Aorta (tissue), 5 donors: ENCODE data around the gene ZBTB5. TPM values are rescaled to one million over a fixed set of nuclear protein-coding genes. Genes with fewer than 3 reads are reported as not detected.

Experiments used
- ATAC-seq: fragments of 200-7000 bp; cut with Tn5 transposase; one replicate; pipeline ENCODE4 v1.9.1; 2022; ENCODE audit warnings: moderate library complexity; ENCODE audit not compliant: low FRiP score
- DNase-seq, 2 donors: peaks; one replicate each; pipeline ENCODE4 v3.0.0-alpha.2; 2020
- H3K27ac ChIP-seq, 2 donors: one replicate each; pipeline ENCODE4 v1.5.1; 2013; ENCODE audit warnings: low read length in 2 of 2, mild to moderate bottlenecking in 2 of 2, moderate library complexity in 2 of 2, control low read depth in 1 of 2, inconsistent platforms in 1 of 2, low read depth in 1 of 2
- H3K27me3 ChIP-seq, 2 donors: one replicate each; pipeline ENCODE4 v1.6.1; 2013; ENCODE audit warnings: control low read depth in 1 of 2, low read length in 1 of 2, mild to moderate bottlenecking in 1 of 2, moderate library complexity in 1 of 2; ENCODE audit not compliant: insufficient read depth in 2 of 2, control insufficient read depth in 1 of 2
- H3K36me3 ChIP-seq, 2 donors: one replicate each; pipeline ENCODE4 v1.6.1; 2013; ENCODE audit warnings: control low read depth in 1 of 2, low read length in 1 of 2, mild to moderate bottlenecking in 1 of 2; ENCODE audit not compliant: insufficient read depth in 2 of 2, control insufficient read depth in 1 of 2
- H3K4me1 ChIP-seq, 2 donors: one replicate each; pipeline ENCODE4 v1.6.1; 2013; ENCODE audit warnings: low read length in 2 of 2, control low read depth in 1 of 2, mild to moderate bottlenecking in 1 of 2, moderate library complexity in 1 of 2; ENCODE audit not compliant: insufficient read depth in 2 of 2, control insufficient read depth in 1 of 2
- H3K4me3 ChIP-seq, 2 donors: one replicate each; pipeline ENCODE4 v1.5.1; 2013; ENCODE audit warnings: low read length in 2 of 2, control low read depth in 1 of 2, mild to moderate bottlenecking in 1 of 2
- H3K9me3 ChIP-seq: one replicate; pipeline ENCODE4 v1.6.1; 2013; ENCODE audit warnings: mild to moderate bottlenecking, low read length; ENCODE audit not compliant: control insufficient read depth
- WGBS, 2 donors: extraction: QIAGEN DNeasy Blood & Tissue Kit; methylation state at CpG; one replicate each; pipeline ENCODE4 v1.1.7; 2013; 5-methylcytosine and 5-hydroxymethylcytosine counted together
- intact Hi-C, 2 donors: fragments of 100-400 bp; cut with DNase I; formaldehyde crosslinking; loops; one replicate each; pipeline versions ENCODE4 v1.14.2 to v1.15.0; 2022
- polyA plus RNA-seq, 2 donors: library from polyadenylated mRNA; stranded (reverse); fragments of 200-250 nt; gene quantifications; one replicate each; pipeline ENCODE4 v1.2.3, GENCODE V29; 2013
- total RNA-seq, 2 donors: library from RNA; stranded (reverse); fragmentation: NEBNext Ultra II Directional; extraction: Animal tissue kit (Norgen Biotek cat#: 25700); gene quantifications; one replicate each; pipeline ENCODE4 v1.2.1, GENCODE V29; 2021
- donor health status: healthy with polysubstance abuse.
- donor health status: Bipolar disorder and iron deficiency.
- donor health status: DM: no; HTN: no; CAD: no.
- donor health status: DM: no; HTN: no; CAD: no.
- donor health status: DM: yes; HTN: yes; CAD: no.

The ZBTB5 gene
- total and polyA plus RNA-seq, 4 donors: 2.4 to 11.4 (median 9.4) TPM

DNA sequence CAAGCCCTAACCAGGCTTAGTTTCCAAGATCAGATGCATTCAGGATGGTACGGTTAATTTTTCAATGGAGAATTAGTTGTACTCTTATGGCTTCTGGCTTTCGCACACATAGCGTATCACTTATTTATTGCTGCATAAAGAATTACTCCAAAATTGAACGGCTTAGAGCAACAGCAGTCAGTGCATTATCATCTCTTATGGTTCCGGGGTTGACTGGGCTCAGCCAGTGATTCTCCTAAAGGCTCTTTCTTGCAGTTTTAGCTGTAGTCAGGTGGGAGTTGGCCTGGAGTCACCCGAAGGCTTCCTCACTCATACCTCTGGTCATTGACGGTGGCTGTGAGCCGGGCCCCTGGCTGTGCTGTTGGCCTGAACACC lies 43.3 kb downstream of the ZBTB5 start:
- no peaks in the 10 kb centered on the region for H3K27me3 ChIP-seq
- intact Hi-C loops: loop anchor here (2.0 to 5.0 kb wide), 4 partner anchors 40 to 301 kb away; partner anchors contain the start of genes ZBTB5 (in 1 of the 2) and ZCCHC7 (in 1 of the 2)
- peak overlapping the region in 1 of 2 donors; percentile 55 for H3K4me3 ChIP-seq
- 63 to 64% methylated on average over 8 of the region's 8 CpGs for WGBS, 2 donors
- H3K27ac ChIP-seq: peak overlapping the region in 1 of 2 donors; percentile 6
- H3K9me3 ChIP-seq: no peaks in the 10 kb centered on the region
- ATAC-seq (peak; percentile 39), DNase-seq (peak in 1 of 2 donors; percentile 74)
- no peaks in the 10 kb centered on the region for H3K4me1 ChIP-seq
- no peaks in the 10 kb centered on the region for H3K36me3 ChIP-seq

DNA sequence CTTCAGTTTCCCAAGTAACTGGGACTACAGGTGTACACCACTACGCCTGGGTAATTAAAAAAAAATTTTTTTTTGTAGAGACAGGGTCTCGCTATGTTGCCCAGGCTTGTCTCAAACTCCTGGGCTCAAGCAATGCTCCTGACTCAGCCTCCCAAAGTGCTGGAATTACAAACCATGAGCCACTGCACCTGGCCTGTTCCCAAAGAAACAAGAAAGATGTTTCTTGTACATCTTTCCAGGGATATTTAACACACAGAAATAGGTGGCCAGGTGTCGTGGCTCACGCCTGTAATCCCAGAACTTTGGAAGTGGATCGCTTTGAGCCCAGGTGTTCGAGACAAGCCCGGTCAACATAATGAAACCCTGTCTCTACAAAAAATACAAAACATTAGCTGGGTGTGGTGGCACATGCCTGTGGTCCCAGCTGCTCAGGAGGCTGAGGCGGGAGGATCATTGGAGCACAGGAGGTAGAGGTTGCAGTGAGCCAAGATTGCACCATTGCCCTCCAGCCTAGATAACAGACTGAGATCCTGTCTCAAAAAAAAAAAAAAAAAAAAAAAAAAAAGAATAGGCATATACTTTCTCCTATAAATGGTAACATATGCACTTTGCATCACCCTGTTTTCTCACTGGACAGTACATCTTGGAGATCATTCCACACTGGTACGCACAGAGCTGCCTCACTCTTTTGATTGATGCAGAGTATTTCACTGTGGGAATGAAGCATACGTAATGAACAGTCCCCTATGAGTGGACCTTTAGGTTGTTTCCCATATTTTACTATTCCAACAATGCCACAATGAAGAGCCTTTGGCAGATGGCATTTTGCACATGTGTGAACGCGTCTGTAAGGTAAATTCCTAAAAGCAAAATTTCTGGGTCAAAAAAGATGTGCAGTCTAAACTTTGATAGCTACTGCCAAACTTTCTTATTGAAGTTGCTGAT lies 44.7 kb downstream of the ZBTB5 start:
- no peaks in the 10 kb centered on the region for H3K36me3 ChIP-seq
- no peaks in the 10 kb centered on the region for H3K9me3 ChIP-seq
- intact Hi-C loops: loop anchor here in 1 of 2 donors (5.0 kb wide), 1 partner anchor 42 kb away; no protein-coding TSS in a partner anchor
- H3K27ac ChIP-seq: no peak overlapping the region
- no peak overlapping the region for H3K4me3 ChIP-seq
- no peak for ATAC-seq
- H3K27me3 ChIP-seq: no peaks in the 10 kb centered on the region
- WGBS, 2 donors: 85 to 93% methylated on average over 12 of the region's 12 CpGs
- peak in 1 of 2 donors; percentile 9 for DNase-seq
- H3K4me1 ChIP-seq: no peaks in the 10 kb centered on the region

DNA sequence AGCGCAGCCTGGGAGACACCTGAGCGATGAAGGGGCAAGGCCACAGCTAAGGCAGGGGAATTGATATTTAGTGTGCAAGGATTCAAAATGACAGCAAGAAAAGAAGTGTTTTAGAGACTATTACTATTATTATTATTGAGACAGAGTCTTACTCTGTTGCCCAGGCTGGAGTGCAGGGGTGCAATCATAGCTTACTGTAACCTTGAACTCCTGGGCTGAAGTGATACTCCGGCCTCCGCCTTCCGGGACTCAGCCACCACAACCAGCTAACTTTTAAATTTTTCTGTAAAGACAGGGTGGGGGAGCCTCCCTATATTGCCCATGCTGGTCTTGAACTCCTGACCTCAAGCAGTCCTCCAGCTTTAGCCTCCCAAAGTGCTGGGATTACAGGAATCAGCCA lies 46.0 kb downstream of the ZBTB5 start:
- 96 to 97% methylated on average over 5 of the region's 5 CpGs for WGBS, 2 donors
- Histone ChIP-seq H3K4me1 (no peaks in the 10 kb centered on the region), H3K27me3 (no peaks in the 10 kb centered on the region), H3K9me3 (no peaks in the 10 kb centered on the region), H3K4me3 (no peak overlapping the region), H3K36me3 (no peaks in the 10 kb centered on the region), H3K27ac (no peak overlapping the region)
- intact Hi-C loops: no loop called here
- ATAC-seq (no peak), DNase-seq (peak in 1 of 2 donors; percentile 61)

DNA sequence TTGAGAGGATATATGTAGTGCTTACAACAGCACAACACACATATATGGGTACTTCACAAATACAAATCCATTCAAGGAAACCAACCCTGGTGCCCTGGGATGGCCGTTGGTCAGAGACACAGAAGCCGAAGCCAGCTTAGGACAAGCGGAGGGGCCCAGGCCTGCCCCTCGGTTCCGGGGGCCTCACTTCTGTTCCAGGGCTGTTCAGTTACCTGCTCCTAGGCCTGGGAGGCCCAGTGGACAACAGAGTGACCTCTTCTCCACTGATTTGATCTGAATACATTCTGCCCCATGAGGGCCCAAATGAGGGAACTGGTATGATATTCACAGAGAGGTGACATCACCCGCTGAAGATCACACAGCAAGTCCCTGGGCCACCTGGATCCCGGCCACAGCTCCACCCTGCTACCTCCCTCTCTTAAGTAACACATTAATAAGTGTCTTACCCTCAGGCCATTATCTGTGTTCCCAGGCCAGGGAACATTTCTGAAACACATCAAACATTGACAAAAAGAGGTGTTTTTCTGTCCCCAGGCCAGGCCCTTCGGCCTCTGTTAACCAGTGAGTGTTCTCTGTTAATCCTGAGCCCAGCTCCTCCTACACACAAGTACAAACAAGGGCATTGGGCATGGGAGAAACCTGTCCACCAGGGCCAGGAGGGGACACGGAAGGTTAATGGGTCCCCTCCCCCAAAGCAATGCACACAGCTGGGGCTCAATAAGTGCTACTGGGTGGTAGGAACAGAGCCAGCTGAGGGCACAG lies 47.2 kb downstream of the ZBTB5 start:
- Histone ChIP-seq H3K27ac (no peak overlapping the region), H3K4me1 (no peaks in the 10 kb centered on the region), H3K27me3 (no peaks in the 10 kb centered on the region), H3K36me3 (no peaks in the 10 kb centered on the region), H3K4me3 (no peak overlapping the region), H3K9me3 (no peaks in the 10 kb centered on the region)
- ATAC-seq: no peak
- intact Hi-C loops: no loop called here
- DNase-seq: peak in 1 of 2 donors; percentile 59
- WGBS, 2 donors: 89 to 93% methylated on average over 9 of the region's 9 CpGs

DNA sequence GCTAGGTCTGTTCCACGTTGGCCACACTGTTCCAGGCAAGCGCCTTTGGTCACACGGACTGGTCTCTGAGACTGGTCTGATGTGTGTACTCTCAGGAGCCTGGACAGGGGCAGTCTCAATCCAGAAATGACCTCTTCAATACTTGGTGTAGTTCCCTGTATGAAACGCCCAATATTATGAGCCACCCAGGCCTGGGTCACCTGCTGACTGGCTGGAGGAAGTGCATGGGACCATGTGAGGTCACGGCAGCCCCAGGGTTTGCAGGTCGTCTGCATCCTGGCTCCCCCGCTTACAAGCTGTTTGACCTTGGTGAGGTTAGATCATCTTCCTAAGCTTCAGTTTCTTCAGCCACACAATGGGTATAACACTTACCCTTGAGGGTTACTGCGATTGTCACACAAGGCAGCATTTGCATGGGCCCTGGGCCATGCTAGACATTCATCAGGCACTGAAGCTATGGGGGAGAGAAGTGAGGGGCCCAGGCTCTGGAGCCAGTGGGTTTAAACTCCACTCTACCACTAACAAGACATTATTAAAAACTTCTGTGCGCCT lies 47.9 kb downstream of the ZBTB5 start:
- Histone ChIP-seq H3K27me3 (no peaks in the 10 kb centered on the region), H3K4me1 (no peaks in the 10 kb centered on the region), H3K27ac (no peak overlapping the region), H3K9me3 (no peaks in the 10 kb centered on the region), H3K36me3 (no peaks in the 10 kb centered on the region), H3K4me3 (no peak overlapping the region)
- 93 to 96% methylated on average over 9 of the region's 9 CpGs for WGBS, 2 donors
- ATAC-seq (no peak), DNase-seq (peak in 1 of 2 donors; percentile 46)
- intact Hi-C loops: no loop called here

DNA sequence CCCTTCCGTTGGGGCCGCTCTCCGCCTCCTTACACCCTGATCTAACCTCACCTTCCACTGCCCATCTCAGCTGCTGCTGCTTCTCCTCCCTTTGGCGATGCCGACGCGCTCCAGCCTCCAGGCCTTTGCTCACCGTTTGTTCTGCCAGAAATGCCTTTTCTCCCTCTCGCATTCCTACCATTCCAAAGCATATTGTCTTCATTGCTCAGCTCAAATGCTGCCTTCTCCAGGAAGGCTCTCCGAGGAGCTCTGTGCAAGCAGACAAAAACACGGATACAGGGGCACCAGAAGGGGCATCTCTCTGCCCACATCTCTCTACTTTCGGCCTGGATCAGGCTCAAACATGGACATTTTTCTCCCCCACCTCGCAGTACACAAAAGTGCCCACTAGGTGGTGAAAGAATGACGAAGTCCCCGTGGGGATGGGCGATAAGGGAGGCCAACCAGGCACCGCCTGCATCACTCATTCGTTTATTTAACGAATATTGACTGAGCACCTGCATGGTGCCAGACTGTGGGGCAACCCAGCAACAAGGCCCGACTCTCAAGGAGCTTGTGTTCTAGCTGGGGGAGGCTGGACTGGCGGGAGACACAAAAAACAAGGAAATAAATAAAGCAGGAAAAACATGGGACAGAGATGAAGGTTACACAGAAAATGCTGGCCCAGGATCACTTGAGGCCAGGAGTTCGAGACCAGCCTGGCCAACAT lies 50.1 kb downstream of the ZBTB5 start:
- WGBS, 2 donors: 14 to 15% methylated on average over 22 of the region's 22 CpGs

DNA sequence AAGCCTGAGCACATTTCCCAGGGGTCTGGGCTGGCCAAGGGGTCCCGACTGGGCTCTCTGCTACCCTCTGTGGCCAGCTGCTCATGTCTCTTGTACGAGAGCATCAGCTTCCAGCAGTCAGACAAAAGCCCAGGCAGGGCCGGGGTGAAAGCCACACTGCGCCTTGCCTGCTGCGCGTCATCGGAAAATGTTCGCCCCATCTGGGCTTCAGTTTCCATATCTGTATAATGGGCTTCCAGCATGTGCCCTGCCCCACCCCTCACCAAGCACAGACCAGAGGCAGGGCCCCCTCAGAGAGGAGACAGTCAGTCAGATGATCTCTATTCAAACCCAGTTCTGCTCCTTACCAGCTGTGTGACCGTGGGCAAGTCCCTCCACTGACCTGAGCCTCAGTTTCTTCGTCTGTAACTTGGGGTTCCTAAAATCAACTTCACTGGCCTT lies 50.7 kb downstream of the ZBTB5 start:
- intact Hi-C loops: no loop called here
- Histone ChIP-seq H3K9me3 (no peaks in the 10 kb centered on the region), H3K36me3 (no peaks in the 10 kb centered on the region), H3K4me1 (no peaks in the 10 kb centered on the region), H3K27ac (no peak overlapping the region), H3K27me3 (no peaks in the 10 kb centered on the region), H3K4me3 (no peak overlapping the region)
- ATAC-seq (no peak), DNase-seq (peak in 1 of 2 donors; percentile 42)
- 86 to 88% methylated on average over 10 of the region's 10 CpGs for WGBS, 2 donors

More for the DNA sequence above, 50.1 kb downstream of the ZBTB5 start:
- intact Hi-C loops: no loop called here
- no peaks in the 10 kb centered on the region for H3K36me3 ChIP-seq
- no peak overlapping the region for H3K4me3 ChIP-seq
- ATAC-seq (peak; percentile 87), DNase-seq (peak; percentile 77 to 81)
- no peaks in the 10 kb centered on the region for H3K9me3 ChIP-seq
- H3K4me1 ChIP-seq: no peaks in the 10 kb centered on the region
- peak overlapping the region in 1 of 2 donors; percentile 46 for H3K27ac ChIP-seq
- H3K27me3 ChIP-seq: no peaks in the 10 kb centered on the region

DNA sequence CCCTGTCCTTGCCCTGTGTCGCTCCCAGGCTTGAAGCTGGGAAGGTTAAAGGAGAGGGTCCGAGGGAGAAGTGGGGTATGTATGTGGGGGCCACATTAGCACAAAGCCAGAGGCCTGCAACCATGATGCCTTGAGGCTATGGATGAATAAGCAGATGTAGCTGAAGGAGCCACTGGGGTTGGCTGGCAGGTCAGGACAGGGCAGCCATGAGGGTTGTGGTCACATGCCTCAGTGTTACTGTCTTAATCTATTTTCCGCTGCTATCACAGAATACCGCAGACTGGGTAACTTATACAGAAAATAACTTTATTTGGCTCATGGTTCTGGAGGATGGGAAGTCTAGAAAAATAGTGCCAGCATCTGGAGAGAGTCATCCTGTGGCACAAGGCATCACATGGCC lies 51.9 kb downstream of the ZBTB5 start:
- no peak overlapping the region for H3K27ac ChIP-seq
- ATAC-seq (no peak), DNase-seq (no peak)
- no peaks in the 10 kb centered on the region for H3K4me1 ChIP-seq
- H3K36me3 ChIP-seq: no peaks in the 10 kb centered on the region
- intact Hi-C loops: no loop called here
- 92 to 96% methylated on average over 4 of the region's 4 CpGs for WGBS, 2 donors
- H3K27me3 ChIP-seq: no peaks in the 10 kb centered on the region
- no peak overlapping the region for H3K4me3 ChIP-seq
- no peaks in the 10 kb centered on the region for H3K9me3 ChIP-seq
